Stimulated activated CD8-positive, alpha-beta memory T cell treated with anti-CD3 and anti-CD28 coated beads, Interleukin-7, amount 100 ng/mL, for 4 hours (primary cell): Measurements from ENCODE around the gene KLHL11.

Experiments
- DNase-seq, 2 donors: peaks; one replicate each; pipeline ENCODE4 v3.0.0-alpha.2; 2020; ENCODE audit warnings: low read depth in 2 of 2

Gene KLHL11

GRCh38 chr17:41810659-41811548, 54.3 kb downstream of the KLHL11 start:
- no peak for DNase-seq

- DNase-seq, result no peak
Measured at GRCh38 chr17:41806685-41807445, 58.4 kb downstream of the KLHL11 start.
